Spleen (tissue), 7 donors: ENCODE data around the gene YOD1.

ENCODE experiments used
- CTCF ChIP-seq, 11 experiments: fragments of 200-600 bp in 7 of 11; fragments of 450-650 bp in 4 of 11; sonication (generic) in 4 of 11; IDR thresholded peaks in 8 of 11; conservative IDR thresholded peaks in 3 of 11; 1 replicate in 7 of 11; 2 replicates in 4 of 11; pipeline versions ENCODE4 v1.4.0 to v1.8.0; 2016 to 2021; ENCODE audit warnings: antibody characterized with exemption in 11 of 11, inconsistent platforms in 4 of 11, mild to moderate bottlenecking in 1 of 11
- POLR2A ChIP-seq, 3 donors: fragments of 450-650 bp; IDR thresholded peaks; one replicate each; pipeline ENCODE4 v1.5.1; 2017; ENCODE audit warnings: antibody characterized with exemption in 3 of 3, mild to moderate bottlenecking in 1 of 3
- POLR2AphosphoS5 ChIP-seq, 3 donors: sonication (generic); formaldehyde crosslinking; IDR thresholded peaks; one replicate each; pipeline ENCODE4 v1.5.1; 2017; ENCODE audit warnings: antibody characterized with exemption in 3 of 3
- donor health status: DM: no; HTN: no; CAD: no; lungs with moderate emphysema.
- donor health status: DM: no; HTN: no; CAD: no.
- donor health status: DM: no; HTN: no; CAD: no.

- no peak for TF ChIP-seq POLR2AphosphoS5 (IDR thresholded peaks at IDR 0.05)
- no peak for TF ChIP-seq CTCF (IDR thresholded peaks at IDR 0.05 in 8 of 11, conservative IDR thresholded peaks at IDR 0.05 in 3 of 11)
- TF ChIP-seq POLR2A (IDR thresholded peaks at IDR 0.05): no peak
These were observed 50.2 kb downstream of the YOD1 start for GRCh38 chr1:207000651-207001291.
